HEK293 (cell line): ENCODE results near the gene GPR89B.
"Not testable (repeated sequence)": the region's sequence is repeated elsewhere in the genome, so short reads cannot be mapped to it uniquely, and the experiment has no call there.

Experiments used
- CTCF ChIP-seq: fragments of 450-650 bp; formaldehyde crosslinking; IDR thresholded peaks from 2 replicates; pipeline ENCODE4 v1.5.1; 2016; ENCODE audit warnings: missing biosample characterization, missing genetic modification characterization
- TCF7L2 ChIP-seq: IDR thresholded peaks from 2 replicates; pipeline ENCODE4 v1.6.1; 2011; ENCODE audit warnings: low read depth, mild to moderate bottlenecking, inconsistent platforms, low read length, moderate library complexity, borderline replicate concordance
- ZNF155 ChIP-seq: fragments of 450-650 bp; formaldehyde crosslinking; IDR thresholded peaks from 2 replicates; pipeline ENCODE4 v1.5.1; 2016; ENCODE audit warnings: missing biosample characterization, missing genetic modification characterization
- ZNF701 ChIP-seq: fragments of 450-650 bp; formaldehyde crosslinking; IDR thresholded peaks from 2 replicates; pipeline ENCODE4 v1.5.1; 2016; ENCODE audit warnings: missing biosample characterization, missing genetic modification characterization

GRCh38 chr1:148007724-148008123 lies 79.5 kb downstream of the GPR89B start:
- not testable (repeated sequence) for TF ChIP-seq ZNF155; ZNF701 (tag by site-specific recombination); TCF7L2; CTCF (tag by site-specific recombination)
